Testis (tissue), 3 donors: Measurements from ENCODE around the gene ITGA8. TPM values are rescaled to one million over a fixed set of nuclear protein-coding genes. Genes with fewer than 3 reads are reported as not detected.

Experiments
- DNase-seq: peaks from one replicate; pipeline ENCODE4 v3.0.0-alpha.2; 2019
- H3K27ac ChIP-seq, 2 donors: fragments of 200-600 bp; sonication (generic); one replicate each; pipeline ENCODE4 v1.5.1; 2019
- H3K27me3 ChIP-seq: fragments of 200-600 bp; sonication (generic); one replicate; pipeline ENCODE4 v1.5.1; 2019
- H3K36me3 ChIP-seq: fragments of 200-600 bp; sonication (generic); one replicate; pipeline ENCODE4 v1.5.1; 2017; ENCODE audit warnings: low read depth; ENCODE audit errors: missing control alignments
- H3K4me1 ChIP-seq: fragments of 200-600 bp; sonication (generic); one replicate; pipeline ENCODE4 v1.5.1; 2019
- H3K4me3 ChIP-seq, 2 donors: fragments of 200-600 bp; sonication (generic); one replicate each; pipeline ENCODE4 v1.5.1; 2017 to 2019
- H3K9me3 ChIP-seq: fragments of 200-600 bp; sonication (generic); one replicate; pipeline ENCODE4 v1.5.1; 2017
- POLR2A ChIP-seq: fragments of 450-650 bp; IDR thresholded peaks from one replicate; pipeline ENCODE4 v1.6.1; 2017; ENCODE audit warnings: antibody characterized with exemption, mild to moderate bottlenecking, moderate library complexity
- WGBS, 2 donors: methylation state at CpG; one replicate each; pipeline ENCODE4 v1.1.5; 2018; 5-methylcytosine and 5-hydroxymethylcytosine counted together
- intact Hi-C: fragments of 100-400 bp; cut with DNase I; formaldehyde crosslinking; loops from one replicate; pipeline ENCODE4 v1.15.1; 2023; ENCODE audit warnings: low total_unique reads
- polyA plus RNA-seq: library from polyadenylated mRNA; stranded (reverse); fragments of 350-450 nt; fragmentation: Illumina TruSeq; extraction: RNeasy Lipid Tissue Mini Kit (QIAGEN cat#74804); gene quantifications from one replicate; pipeline ENCODE4 v1.2.3, GENCODE V29; 2014; ENCODE audit warnings: low read depth, low replicate concordance; ENCODE audit not compliant: insufficient read depth
- total RNA-seq, 2 donors: library from RNA; depleted of rRNA; stranded (reverse); fragments of >200 nt; gene quantifications; one replicate each; pipeline ENCODE4 v1.2.3, GENCODE V29; 2016
- TF ChIP-seq, protein P1 (sequence below), 3 experiments: fragments of 450-650 bp in 2 of 3; fragments of 200-600 bp in 1 of 3; sonication (generic) in 1 of 3; IDR thresholded peaks; one replicate each; pipeline ENCODE4 v1.5.1; 2016 to 2019; ENCODE audit warnings: antibody characterized with exemption in 3 of 3, mild to moderate bottlenecking in 2 of 3, moderate library complexity in 1 of 3

Gene ITGA8
- total and polyA plus RNA-seq, 3 donors from 2014 or later, result 0.68 to 6.9 (median 0.79) TPM

DNA sequence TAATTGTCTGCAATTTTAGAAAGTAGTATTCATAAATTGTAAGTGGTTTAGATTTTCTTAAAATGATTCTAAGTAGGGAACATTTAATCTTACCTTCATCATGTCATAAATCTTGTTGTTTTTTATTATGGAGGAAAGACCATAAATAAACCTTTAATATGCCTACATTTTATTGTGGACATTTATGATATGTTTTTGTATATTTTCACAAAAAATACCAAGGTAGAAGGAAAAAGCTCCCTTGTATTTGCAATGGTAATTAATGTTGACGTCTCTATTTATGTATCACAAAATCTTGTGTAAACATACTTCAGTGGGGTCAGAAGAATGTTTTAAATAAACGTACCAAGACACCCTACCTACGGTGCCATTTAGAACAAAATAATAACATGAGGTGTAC is 193.0 kb downstream of the ITGA8 start:
- intact Hi-C loops, result no loop called here
- Histone ChIP-seq H3K27ac (no peak overlapping the region), H3K4me3 (no peak overlapping the region), H3K9me3 (no peaks in the 10 kb centered on the region), H3K4me1 (no peaks in the 10 kb centered on the region), H3K27me3 (no peaks in the 10 kb centered on the region), H3K36me3 (no peaks in the 10 kb centered on the region)
- no peak for TF ChIP-seq POLR2A
- TF ChIP-seq, protein P1, sequence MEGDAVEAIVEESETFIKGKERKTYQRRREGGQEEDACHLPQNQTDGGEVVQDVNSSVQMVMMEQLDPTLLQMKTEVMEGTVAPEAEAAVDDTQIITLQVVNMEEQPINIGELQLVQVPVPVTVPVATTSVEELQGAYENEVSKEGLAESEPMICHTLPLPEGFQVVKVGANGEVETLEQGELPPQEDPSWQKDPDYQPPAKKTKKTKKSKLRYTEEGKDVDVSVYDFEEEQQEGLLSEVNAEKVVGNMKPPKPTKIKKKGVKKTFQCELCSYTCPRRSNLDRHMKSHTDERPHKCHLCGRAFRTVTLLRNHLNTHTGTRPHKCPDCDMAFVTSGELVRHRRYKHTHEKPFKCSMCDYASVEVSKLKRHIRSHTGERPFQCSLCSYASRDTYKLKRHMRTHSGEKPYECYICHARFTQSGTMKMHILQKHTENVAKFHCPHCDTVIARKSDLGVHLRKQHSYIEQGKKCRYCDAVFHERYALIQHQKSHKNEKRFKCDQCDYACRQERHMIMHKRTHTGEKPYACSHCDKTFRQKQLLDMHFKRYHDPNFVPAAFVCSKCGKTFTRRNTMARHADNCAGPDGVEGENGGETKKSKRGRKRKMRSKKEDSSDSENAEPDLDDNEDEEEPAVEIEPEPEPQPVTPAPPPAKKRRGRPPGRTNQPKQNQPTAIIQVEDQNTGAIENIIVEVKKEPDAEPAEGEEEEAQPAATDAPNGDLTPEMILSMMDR (IDR thresholded peaks at IDR 0.05), result no peak
- no peak for DNase-seq
- WGBS, 2 donors, result 51 to 55% methylated on average over 3 of the region's 3 CpGs

DNA sequence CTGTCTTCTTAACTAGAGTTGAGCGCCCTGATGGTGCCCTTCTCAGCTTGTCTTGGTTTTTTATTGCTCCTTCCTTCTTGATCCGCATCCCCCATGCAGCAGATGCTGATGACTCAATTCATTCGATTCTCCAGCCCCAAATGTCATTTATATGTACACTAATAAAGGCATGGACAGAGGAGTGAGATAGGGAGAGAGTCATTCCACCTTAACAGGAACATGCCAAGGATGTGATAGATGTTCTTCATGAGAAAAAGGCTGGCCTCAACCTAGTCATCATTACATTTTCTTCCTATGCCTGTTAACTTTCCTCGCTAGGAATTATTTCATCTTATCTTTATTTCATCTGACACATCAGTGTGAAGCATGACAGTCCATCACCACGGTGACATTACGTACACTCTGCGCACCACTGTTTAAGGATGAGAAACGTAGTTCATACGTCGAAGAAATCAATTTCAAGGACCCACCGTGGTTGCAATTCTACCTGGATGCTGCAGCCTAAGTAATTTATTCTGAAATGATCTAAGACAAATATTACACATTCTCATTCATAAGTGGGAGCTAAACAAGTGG is 198.3 kb downstream of the ITGA8 start:
- no peak overlapping the region for H3K27ac ChIP-seq
- no peak for DNase-seq
- no peak overlapping the region for H3K4me3 ChIP-seq
- H3K4me1 ChIP-seq, result no peaks in the 10 kb centered on the region
- TF ChIP-seq, protein P1 (IDR thresholded peaks at IDR 0.05), result no peak
- TF ChIP-seq POLR2A, result no peak
- intact Hi-C loops, result no loop called here
- no peaks in the 10 kb centered on the region for H3K9me3 ChIP-seq
- 84 to 92% methylated on average over 11 of the region's 11 CpGs for WGBS, 2 donors
- no peaks in the 10 kb centered on the region for H3K36me3 ChIP-seq
- no peaks in the 10 kb centered on the region for H3K27me3 ChIP-seq

DNA sequence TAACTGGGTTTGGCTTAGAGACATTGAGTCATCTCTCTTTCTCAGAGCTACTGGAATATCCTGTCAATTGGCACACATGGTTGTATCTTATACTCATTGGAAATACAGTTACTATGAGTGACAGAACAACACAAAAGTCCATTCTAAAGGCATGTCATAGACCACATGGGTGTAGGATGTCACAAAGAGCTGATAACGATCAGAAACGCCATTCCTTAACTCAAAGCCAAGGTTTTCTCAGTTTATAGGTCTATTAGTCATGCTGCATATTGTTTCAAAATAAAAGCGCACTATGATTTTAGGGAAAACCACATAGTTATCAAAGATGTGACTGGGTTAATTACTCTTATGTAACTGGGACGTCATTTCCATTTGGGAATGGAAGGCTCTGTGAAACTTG is 201.5 kb downstream of the ITGA8 start:
- Histone ChIP-seq H3K36me3 (no peaks in the 10 kb centered on the region), H3K4me3 (no peak overlapping the region), H3K27me3 (no peaks in the 10 kb centered on the region), H3K4me1 (no peaks in the 10 kb centered on the region), H3K27ac (no peak overlapping the region), H3K9me3 (no peaks in the 10 kb centered on the region)
- intact Hi-C loops, result no loop called here
- no peak for DNase-seq
- no peak for TF ChIP-seq POLR2A
- TF ChIP-seq, protein P1 (IDR thresholded peaks at IDR 0.05), result no peak
- 79 to 81% methylated on average over 4 of the region's 4 CpGs for WGBS, 2 donors

DNA sequence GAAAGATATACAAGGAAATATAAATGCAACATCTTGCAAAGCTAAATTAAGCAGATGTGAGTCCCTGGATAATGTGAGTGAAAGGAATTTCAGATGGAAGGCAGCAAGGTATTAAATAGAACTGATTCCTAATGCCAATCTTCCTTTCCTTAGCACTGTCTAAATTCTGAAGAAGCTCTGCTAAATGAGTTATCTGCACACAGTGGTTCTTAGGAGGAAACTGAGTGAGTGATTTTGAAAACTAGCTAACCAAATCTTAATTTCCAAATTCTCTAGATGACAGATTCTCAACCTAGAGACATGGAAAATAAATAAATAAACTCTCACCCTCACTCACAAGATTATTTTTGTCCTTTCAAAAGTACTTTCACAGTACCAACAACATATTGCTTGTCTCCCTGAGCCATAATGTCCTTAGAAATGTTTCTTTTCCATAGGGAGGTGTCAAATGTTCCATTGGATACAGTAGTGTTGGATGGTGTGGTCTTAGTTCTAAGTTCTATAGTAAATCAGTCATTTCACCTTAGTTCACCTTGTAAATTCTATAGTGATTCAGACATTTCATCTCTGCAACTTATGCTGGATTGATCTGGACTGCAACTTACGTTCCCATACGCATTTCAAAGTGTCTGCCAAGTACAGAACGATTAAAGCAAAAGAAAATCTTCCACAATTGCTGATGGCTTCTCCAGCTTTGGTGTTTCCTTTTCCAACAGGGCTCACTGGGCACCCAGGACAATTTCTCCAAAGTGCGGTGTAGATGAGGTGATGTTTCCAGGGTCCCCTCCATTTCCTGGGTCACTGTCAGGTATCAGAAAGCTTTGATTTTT is 203.3 kb downstream of the ITGA8 start:
- intact Hi-C loops, result no loop called here
- Histone ChIP-seq H3K4me1 (no peaks in the 10 kb centered on the region), H3K27me3 (no peaks in the 10 kb centered on the region), H3K9me3 (no peaks in the 10 kb centered on the region), H3K36me3 (no peaks in the 10 kb centered on the region), H3K4me3 (no peak overlapping the region), H3K27ac (no peak overlapping the region)
- TF ChIP-seq, protein P1 (IDR thresholded peaks at IDR 0.05), result no peak
- TF ChIP-seq POLR2A, result no peak
- 90% methylated on average over 4 of the region's 4 CpGs for WGBS, 2 donors
- DNase-seq, result no peak
